CD4-positive, CD25-positive, alpha-beta regulatory T cell (primary cell): ENCODE measurements around the gene FYCO1. TPM values are rescaled to one million over a fixed set of nuclear protein-coding genes. Genes with fewer than 3 reads are reported as not detected.

Experiments used
- ATAC-seq, 2 donors: fragments of 150-1000 bp; cut with Tn5 transposase; one replicate each; pipeline ENCODE4 v1.10.0; 2021; ENCODE audit warnings: low read depth in 2 of 2, moderate number of reproducible peaks in 2 of 2, moderate library complexity in 1 of 2
- DNase-seq, 3 donors: peaks; one replicate each; pipeline versions ENCODE4 v3.0.0 to v3.0.0-alpha.2; 2012 to 2022; ENCODE audit warnings: mixed read lengths in 1 of 3
- H3K27ac ChIP-seq: one replicate; pipeline ENCODE4 v1.7.0; 2013; ENCODE audit warnings: mild to moderate bottlenecking, low read length; ENCODE audit not compliant: insufficient read depth, poor library complexity, severe bottlenecking
- H3K27me3 ChIP-seq: one replicate; pipeline ENCODE4 v1.7.0; 2013; ENCODE audit warnings: low read length; ENCODE audit not compliant: control insufficient read depth, insufficient read depth
- H3K36me3 ChIP-seq: one replicate; pipeline ENCODE4 v1.7.0; 2013; ENCODE audit warnings: mild to moderate bottlenecking, low read length, moderate library complexity; ENCODE audit not compliant: control insufficient read depth, insufficient read depth
- H3K4me1 ChIP-seq: 2 replicates; pipeline ENCODE4 v1.7.0; 2013; ENCODE audit warnings: mild to moderate bottlenecking, low read length; ENCODE audit not compliant: insufficient read depth, control insufficient read depth, poor library complexity, severe bottlenecking
- H3K4me3 ChIP-seq: one replicate; pipeline ENCODE4 v1.7.0; 2013; ENCODE audit warnings: low read depth, mild to moderate bottlenecking, low read length, moderate library complexity
- H3K9me3 ChIP-seq, 2 experiments: 1 replicate in 1 of 2; 2 replicates in 1 of 2; pipeline ENCODE4 v1.7.0; 2013; ENCODE audit warnings: low read length in 2 of 2, mild to moderate bottlenecking in 1 of 2, moderate library complexity in 1 of 2; ENCODE audit not compliant: control insufficient read depth in 2 of 2
- H3K27ac Mint-ChIP-seq, 3 donors: one replicate each; pipeline ENCODE4 v1.8.0; 2020 to 2022; ENCODE audit warnings: mild to moderate bottlenecking in 3 of 3, mixed read lengths in 3 of 3, moderate library complexity in 2 of 3
- H3K27me3 Mint-ChIP-seq: one replicate; pipeline ENCODE4 v1.8.0; 2022; ENCODE audit warnings: mild to moderate bottlenecking, mixed read lengths
- H3K36me3 Mint-ChIP-seq: one replicate; pipeline ENCODE4 v1.8.0; 2020; ENCODE audit warnings: mixed read lengths
- H3K4me1 Mint-ChIP-seq, 4 donors: one replicate each; pipeline ENCODE4 v1.8.0; 2020 to 2022; ENCODE audit warnings: mixed read lengths in 4 of 4, mild to moderate bottlenecking in 1 of 4
- H3K4me3 Mint-ChIP-seq, 4 donors: one replicate each; pipeline ENCODE4 v1.8.0; 2020 to 2022; ENCODE audit warnings: mild to moderate bottlenecking in 4 of 4, mixed read lengths in 4 of 4, moderate library complexity in 3 of 4
- H3K9me3 Mint-ChIP-seq, 7 donors: one replicate each; pipeline ENCODE4 v1.8.0; 2020 to 2022; ENCODE audit warnings: mixed read lengths in 7 of 7, mild to moderate bottlenecking in 3 of 7, moderate library complexity in 2 of 7
- polyA plus RNA-seq, 4 donors: library from polyadenylated mRNA; unstranded; fragments of 300-500 nt; fragmentation: Illumina TruSeq; gene quantifications; one replicate each; pipeline ENCODE4 v1.2.3, GENCODE V29; 2021
- total RNA-seq: library from RNA; stranded (reverse); gene quantifications from one replicate; pipeline ENCODE4 v1.2.3, GENCODE V29; 2022

FYCO1 gene
- total and polyA plus RNA-seq, 5 donors from 2014 or later, result 2.1 to 42.5 (median 2.6) TPM

DNA sequence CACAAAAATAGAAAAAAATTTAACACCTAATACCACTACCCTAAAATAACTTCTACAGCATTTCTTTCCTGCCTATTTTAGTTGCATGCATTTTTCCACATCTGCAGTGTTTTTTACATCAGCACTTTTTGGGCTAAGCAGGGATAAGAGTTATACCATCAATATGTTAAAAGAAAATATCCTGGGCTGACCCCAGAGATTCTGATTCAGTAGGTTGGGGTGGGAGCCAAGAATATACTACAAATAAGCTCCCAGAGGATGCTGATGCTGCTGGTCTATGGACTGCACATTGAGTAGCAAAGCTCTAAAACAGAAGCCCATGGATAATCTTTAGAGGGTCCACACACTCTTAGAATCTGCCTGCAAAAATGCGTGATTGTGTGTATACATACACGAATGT is 14.8 kb downstream of the FYCO1 start:
- no peaks in the 10 kb centered on the region for H3K9me3 ChIP-seq
- peaks cover 0 to 3% (median 0%) of the 10 kb centered on the region in 7 donors for H3K9me3 Mint-ChIP-seq
- peak overlapping the region; percentile 79 for H3K27ac ChIP-seq
- H3K4me3 Mint-ChIP-seq, result peak overlapping the region in 1 of 4 donors; percentile 75
- no peaks in the 10 kb centered on the region for H3K27me3 ChIP-seq
- no peak for ATAC-seq
- DNase-seq, result no peak
- H3K4me1 Mint-ChIP-seq, result peaks cover 30 to 83% (median 53%) of the 10 kb centered on the region in 4 donors
- peaks cover 64% of the 10 kb centered on the region for H3K4me1 ChIP-seq
- H3K36me3 ChIP-seq, result peaks cover 71% of the 10 kb centered on the region
- H3K27me3 Mint-ChIP-seq, result no peaks in the 10 kb centered on the region
- H3K27ac Mint-ChIP-seq, result peak overlapping the region in 2 of 3 donors; percentile 72 to 96
- H3K36me3 Mint-ChIP-seq, result peaks cover 58% of the 10 kb centered on the region
- peak overlapping the region; percentile 19 for H3K4me3 ChIP-seq

DNA sequence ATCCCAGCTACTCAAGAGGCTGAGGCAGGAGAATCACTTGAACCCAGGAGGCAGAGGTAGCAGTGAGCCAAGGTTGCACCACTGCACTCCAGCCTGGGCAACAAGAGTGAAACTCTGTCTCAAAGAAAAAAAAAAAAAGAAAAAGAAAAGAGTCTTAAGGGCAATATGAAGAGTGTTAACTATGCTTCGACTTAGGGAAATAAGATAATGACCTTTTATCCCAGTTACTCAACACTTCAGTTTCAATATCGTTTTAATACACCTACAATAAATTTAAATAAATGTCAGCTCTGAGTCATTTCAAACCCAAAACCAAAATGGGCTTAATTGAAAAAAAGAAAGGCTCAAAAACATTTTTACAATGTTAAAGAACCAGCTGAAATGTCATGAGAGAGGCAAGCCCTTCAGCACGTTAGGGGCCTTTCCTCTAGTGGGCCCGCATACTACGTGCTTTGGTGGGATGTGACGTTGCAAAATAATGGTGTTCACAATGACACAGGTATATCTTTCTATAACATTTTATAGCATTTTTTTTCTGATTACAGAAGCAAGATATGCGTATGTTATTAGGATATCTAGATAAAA is 15.3 kb downstream of the FYCO1 start:
- Mint-ChIP-seq H3K4me1 (peaks cover 35 to 83% (median 55%) of the 10 kb centered on the region in 4 donors), H3K36me3 (peaks cover 62% of the 10 kb centered on the region), H3K9me3 (peaks cover 0 to 3% (median 0%) of the 10 kb centered on the region in 7 donors), H3K27me3 (no peaks in the 10 kb centered on the region), H3K27ac (peak overlapping the region; percentile 59 to 96 (median 87)), H3K4me3 (peak overlapping the region; percentile 28 to 75 (median 44))
- ATAC-seq, result peak; percentile 45 to 50
- H3K4me1 ChIP-seq, result peaks cover 66% of the 10 kb centered on the region
- H3K4me3 ChIP-seq, result peak overlapping the region; percentile 19
- peak; percentile 21 to 73 (median 55) for DNase-seq
- H3K9me3 ChIP-seq, result no peaks in the 10 kb centered on the region
- peak overlapping the region; percentile 79 for H3K27ac ChIP-seq
- peaks cover 67% of the 10 kb centered on the region for H3K36me3 ChIP-seq
- H3K27me3 ChIP-seq, result no peaks in the 10 kb centered on the region

DNA sequence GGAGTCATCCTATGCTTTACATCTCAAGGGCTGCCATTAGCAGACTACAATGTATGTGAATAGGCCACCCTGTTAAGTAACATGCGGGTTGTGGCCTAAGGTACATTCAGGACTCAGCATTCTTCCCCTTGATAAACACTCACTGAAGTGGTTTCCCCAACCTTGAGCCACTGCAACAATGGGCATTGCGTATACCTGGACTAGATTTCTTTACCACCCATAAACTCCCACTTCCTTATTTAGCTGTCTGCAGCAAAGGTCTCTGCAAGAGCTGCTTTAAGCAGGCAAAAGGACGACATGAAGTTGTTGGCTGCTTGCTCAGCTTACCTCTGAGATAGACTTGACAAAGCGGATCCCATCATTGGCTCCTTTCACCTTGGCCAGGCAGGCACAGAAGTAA is 16.2 kb downstream of the FYCO1 start:
- Mint-ChIP-seq H3K4me1 (peaks cover 33 to 84% (median 56%) of the 10 kb centered on the region in 4 donors), H3K27ac (peak overlapping the region; percentile 63 to 96 (median 87)), H3K27me3 (no peaks in the 10 kb centered on the region), H3K4me3 (peak overlapping the region in 2 of 4 donors; percentile 5 to 75), H3K36me3 (peaks cover 59% of the 10 kb centered on the region), H3K9me3 (peaks cover 0 to 3% (median 0%) of the 10 kb centered on the region in 7 donors)
- Histone ChIP-seq H3K36me3 (peaks cover 67% of the 10 kb centered on the region), H3K4me3 (peak overlapping the region; percentile 21), H3K9me3 (no peaks in the 10 kb centered on the region), H3K27me3 (no peaks in the 10 kb centered on the region), H3K27ac (peak overlapping the region; percentile 79), H3K4me1 (peaks cover 72% of the 10 kb centered on the region)
- no peak for ATAC-seq
- peak in 1 of 3 donors; percentile 25 for DNase-seq

DNA sequence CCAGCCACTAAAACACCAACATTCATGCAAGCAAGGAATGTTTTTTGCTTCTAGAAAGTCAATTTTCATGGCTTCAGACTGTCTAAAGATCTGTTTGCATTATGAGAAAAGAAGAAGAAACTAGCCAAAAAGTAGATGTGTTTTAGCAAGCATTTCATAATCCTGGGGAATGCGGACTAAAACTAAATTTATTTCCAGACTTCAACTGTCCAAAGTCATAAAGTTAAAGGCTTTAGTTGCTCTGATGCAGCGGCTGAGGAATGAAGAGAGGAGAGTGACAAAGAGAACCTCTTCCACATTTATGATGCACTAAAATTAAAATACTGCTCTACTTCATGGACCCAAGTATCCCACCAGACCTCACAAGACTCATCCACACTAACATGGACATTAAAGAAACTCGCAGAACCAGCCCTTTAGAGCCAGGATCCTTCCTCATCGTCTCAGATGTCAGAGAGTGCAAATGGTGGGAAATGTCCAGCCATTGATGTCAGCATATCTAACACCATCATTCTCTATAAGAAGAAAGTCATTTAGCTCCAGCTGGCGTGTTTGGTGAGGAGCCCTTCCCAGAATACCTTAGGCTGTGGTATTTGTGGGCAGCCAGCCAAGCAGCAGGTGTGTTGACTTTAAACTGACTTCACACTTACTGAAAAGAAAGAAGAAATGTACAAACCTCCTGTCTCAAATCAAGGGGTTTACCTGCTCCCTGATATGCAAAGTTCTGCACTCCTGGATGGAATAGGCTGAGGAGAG is 17.4 kb downstream of the FYCO1 start:
- peak in 1 of 3 donors; percentile 91 for DNase-seq
- peaks cover 37 to 85% (median 58%) of the 10 kb centered on the region in 4 donors for H3K4me1 Mint-ChIP-seq
- peaks cover 57% of the 10 kb centered on the region for H3K36me3 Mint-ChIP-seq
- peak overlapping the region in 3 of 4 donors; percentile 14 to 75 (median 58) for H3K4me3 Mint-ChIP-seq
- Histone ChIP-seq H3K36me3 (peaks cover 55% of the 10 kb centered on the region), H3K4me1 (peaks cover 80% of the 10 kb centered on the region), H3K27ac (peak overlapping the region; percentile 79), H3K4me3 (peak overlapping the region; percentile 20), H3K27me3 (no peaks in the 10 kb centered on the region), H3K9me3 (no peaks in the 10 kb centered on the region)
- H3K9me3 Mint-ChIP-seq, result peaks cover 0 to 3% (median 0%) of the 10 kb centered on the region in 7 donors
- ATAC-seq, result peak in 1 of 2 donors; percentile 26
- H3K27me3 Mint-ChIP-seq, result no peaks in the 10 kb centered on the region
- peak overlapping the region; percentile 90 to 96 (median 96) for H3K27ac Mint-ChIP-seq

DNA sequence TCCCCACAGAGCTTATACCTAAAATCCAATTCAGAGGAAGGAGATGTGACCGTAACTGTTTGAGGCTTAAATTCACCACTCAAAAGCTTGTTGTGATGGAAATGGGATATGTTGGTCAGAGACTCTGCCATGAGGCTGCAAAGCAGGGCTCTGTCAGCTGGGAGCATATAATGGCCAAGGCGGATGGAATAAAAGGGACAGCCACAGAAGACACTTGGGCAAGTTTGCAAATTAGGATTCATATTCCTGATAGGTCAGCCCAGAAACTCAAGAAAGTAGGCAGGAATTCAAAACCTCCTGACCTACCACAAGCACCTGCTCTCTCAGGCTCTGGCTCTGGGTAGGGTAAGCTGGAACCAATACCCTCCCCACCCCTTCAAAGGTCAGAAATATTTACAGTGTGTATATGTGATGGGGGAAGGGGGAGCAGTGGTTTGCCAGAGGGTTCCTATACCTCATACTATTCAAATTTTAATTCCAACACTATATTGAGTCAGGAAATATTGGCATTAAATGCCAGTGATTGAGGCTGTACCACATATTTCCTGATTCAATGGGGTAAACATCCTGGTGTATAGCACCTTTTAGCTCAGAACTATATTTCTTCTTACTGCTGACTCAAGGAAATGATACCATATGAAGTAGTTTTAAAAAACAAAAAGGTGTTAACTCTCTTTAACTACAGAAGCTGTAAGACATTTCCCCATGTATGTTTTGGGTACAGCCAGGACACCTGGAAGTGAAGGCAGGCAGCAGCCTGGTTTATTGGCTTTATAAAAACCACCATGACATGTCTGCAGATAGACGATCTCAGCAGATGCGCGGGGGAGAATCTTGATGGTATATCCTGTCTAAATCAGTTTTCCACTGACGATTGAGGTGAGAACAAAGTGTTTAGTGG is 19.2 kb downstream of the FYCO1 start:
- peak overlapping the region; percentile 52 to 93 (median 73) for H3K4me3 Mint-ChIP-seq
- peaks cover 62% of the 10 kb centered on the region for H3K36me3 Mint-ChIP-seq

DNA sequence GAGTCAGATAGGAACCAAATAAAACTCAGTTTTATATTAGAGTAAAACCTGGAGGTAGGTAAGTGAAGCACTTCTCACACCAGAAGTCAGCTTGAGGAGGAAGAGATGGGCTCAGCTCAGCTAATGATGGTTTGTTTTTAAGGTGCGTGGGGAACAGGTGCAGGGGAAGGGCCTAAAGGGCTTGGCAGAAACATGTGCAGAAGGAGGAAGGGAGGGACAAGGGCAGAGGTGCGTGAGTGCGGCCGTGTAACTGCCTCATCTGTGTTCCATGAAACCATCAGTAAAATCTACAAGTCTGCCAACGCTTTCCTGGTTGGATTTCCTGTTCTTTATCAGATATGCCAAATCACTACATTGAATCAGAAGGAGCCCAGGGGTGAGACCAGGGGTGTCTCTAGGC is 19.9 kb downstream of the FYCO1 start:
- peak overlapping the region; percentile 79 for H3K27ac ChIP-seq
- peaks cover 83% of the 10 kb centered on the region for H3K4me1 ChIP-seq
- peak in 1 of 2 donors; percentile 10 for ATAC-seq
- H3K9me3 ChIP-seq, result no peaks in the 10 kb centered on the region
- peak overlapping the region; percentile 76 to 96 (median 86) for H3K27ac Mint-ChIP-seq
- H3K36me3 Mint-ChIP-seq, result peaks cover 60% of the 10 kb centered on the region
- H3K27me3 Mint-ChIP-seq, result no peaks in the 10 kb centered on the region
- peak overlapping the region in 3 of 4 donors; percentile 25 to 67 (median 52) for H3K4me3 Mint-ChIP-seq
- peaks cover 0 to 3% (median 0%) of the 10 kb centered on the region in 7 donors for H3K9me3 Mint-ChIP-seq
- H3K4me3 ChIP-seq, result peak overlapping the region; percentile 51
- H3K27me3 ChIP-seq, result no peaks in the 10 kb centered on the region
- peaks cover 41 to 84% (median 67%) of the 10 kb centered on the region in 4 donors for H3K4me1 Mint-ChIP-seq
- peak in 1 of 3 donors; percentile 80 for DNase-seq
- H3K36me3 ChIP-seq, result peaks cover 55% of the 10 kb centered on the region

More for the DNA sequence above, 19.2 kb downstream of the FYCO1 start:
- H3K4me1 ChIP-seq, result peaks cover 91% of the 10 kb centered on the region
- H3K36me3 ChIP-seq, result peaks cover 55% of the 10 kb centered on the region
- peaks cover 43 to 89% (median 64%) of the 10 kb centered on the region in 4 donors for H3K4me1 Mint-ChIP-seq
- peak overlapping the region; percentile 51 for H3K4me3 ChIP-seq
- H3K27me3 ChIP-seq, result no peaks in the 10 kb centered on the region
- H3K27me3 Mint-ChIP-seq, result no peaks in the 10 kb centered on the region
- peaks cover 0 to 3% (median 0%) of the 10 kb centered on the region in 7 donors for H3K9me3 Mint-ChIP-seq
- H3K9me3 ChIP-seq, result no peaks in the 10 kb centered on the region
- H3K27ac ChIP-seq, result peak overlapping the region; percentile 79
- ATAC-seq (peak; percentile 57 to 65), DNase-seq (peak in 2 of 3 donors; percentile 38 to 72)
- H3K27ac Mint-ChIP-seq, result peak overlapping the region; percentile 76 to 96 (median 86)

DNA sequence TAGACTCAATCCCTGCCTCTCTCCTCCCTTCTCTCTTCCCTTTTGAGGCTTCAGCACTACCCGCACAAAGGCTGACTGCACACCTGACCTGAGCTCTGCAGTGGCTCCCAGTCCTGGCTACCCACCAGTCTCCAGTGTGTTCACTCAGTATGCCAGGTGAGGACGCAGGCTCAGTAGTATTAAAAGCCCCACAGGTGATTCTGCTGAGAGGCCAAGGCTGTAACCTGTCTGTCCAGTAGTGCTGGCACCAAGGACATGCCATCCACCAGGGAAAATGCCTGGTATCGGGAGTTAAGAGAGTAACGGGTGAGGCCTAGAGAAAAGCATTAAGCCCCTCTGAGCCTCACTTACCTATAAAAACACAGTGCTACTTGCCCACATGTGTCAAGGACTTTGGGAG is 20.9 kb downstream of the FYCO1 start:
- Histone ChIP-seq H3K27ac (peak overlapping the region; percentile 58), H3K9me3 (no peaks in the 10 kb centered on the region), H3K36me3 (peaks cover 56% of the 10 kb centered on the region), H3K27me3 (no peaks in the 10 kb centered on the region), H3K4me1 (peaks cover 73% of the 10 kb centered on the region), H3K4me3 (no peak overlapping the region)
- Mint-ChIP-seq H3K4me1 (peaks cover 41 to 79% (median 61%) of the 10 kb centered on the region in 4 donors), H3K27me3 (no peaks in the 10 kb centered on the region), H3K36me3 (peaks cover 68% of the 10 kb centered on the region), H3K27ac (peak overlapping the region; percentile 76 to 96 (median 86)), H3K4me3 (peak overlapping the region in 1 of 4 donors; percentile 67), H3K9me3 (peaks cover 0 to 3% (median 0%) of the 10 kb centered on the region in 7 donors)
- no peak for ATAC-seq
- no peak for DNase-seq
